CD4-positive, alpha-beta T cell treated with Interleukin-15 for 1 hour (primary cell): ENCODE measurements around the gene HIVEP2.

Experiments
- DNase-seq: peaks from one replicate; pipeline ENCODE4 v3.0.0-alpha.2; 2020

The HIVEP2 gene

DNA sequence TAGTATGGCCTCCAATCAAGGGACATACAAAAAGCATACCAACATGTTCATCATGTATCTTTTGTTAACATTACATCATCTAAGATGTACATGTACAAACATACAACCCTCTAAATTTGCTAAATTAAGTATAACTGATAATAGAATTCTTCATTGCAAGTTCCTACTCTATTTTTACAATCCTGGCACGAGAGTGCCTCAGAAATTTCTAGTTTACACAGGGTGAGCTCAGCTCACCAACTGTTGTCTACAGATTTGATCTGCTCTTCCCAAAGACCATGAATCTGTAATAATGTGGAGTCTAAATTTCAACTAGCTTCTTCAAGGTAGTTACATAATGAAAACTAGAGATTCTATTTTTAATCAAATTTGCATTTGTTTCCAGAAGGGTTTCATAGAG, 179.7 kb downstream of the HIVEP2 start:
- no peak for DNase-seq

DNA sequence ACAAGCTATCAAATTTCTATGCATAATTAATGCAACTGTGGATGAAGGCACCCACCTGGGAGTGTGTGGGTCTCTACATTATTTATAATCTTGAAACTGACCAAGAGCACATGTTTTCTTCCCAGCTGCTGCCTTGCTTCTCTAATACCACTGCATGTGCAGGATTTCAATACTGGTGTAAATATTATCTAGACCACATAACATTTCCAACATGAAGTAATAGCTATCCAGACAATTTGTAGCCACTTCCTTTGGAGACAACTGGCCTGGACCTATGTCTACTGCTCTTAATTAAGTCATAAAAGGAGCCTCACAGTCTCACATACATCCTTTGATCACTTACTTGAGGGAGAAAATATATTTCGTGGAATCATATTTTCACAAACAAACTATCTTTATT, 180.7 kb downstream of the HIVEP2 start:
- DNase-seq, result no peak

DNA sequence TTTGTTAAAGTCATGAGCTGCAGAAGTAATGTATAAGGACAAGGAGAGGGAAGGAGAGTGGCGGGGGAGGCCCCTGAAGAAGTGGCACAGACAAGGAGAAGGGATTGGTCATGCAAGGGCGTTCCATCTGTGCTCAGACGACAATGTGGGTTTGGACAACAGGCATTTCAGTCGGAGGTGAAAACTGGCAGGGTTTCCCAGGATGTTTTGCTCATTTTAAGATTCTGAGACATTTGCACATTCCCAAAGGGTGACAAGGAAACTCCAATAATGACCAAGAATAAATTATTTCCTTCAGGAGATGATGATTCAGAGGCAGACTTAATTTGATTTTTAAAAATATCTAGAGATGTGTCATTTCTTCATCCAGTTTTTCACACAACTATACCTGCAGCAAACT, 181.8 kb downstream of the HIVEP2 start:
- DNase-seq, result no peak

DNA sequence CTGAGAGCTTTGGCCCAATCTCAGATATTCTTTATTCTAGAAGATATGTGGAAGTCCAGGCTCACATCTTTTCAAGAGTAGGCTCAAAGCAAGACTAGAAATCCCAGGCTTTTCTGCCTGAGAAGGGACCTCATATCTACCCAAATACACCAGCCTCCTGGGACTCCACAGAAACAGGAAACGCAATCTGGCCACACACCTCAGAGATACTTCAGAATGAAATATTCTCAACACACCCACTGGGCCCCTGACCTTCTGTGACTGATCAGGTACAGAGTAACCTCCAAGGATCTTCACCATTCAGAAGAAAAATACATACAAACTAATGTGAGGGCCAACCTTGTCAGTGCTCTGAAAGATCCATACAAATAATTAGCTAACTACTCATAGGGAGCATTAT, 183.2 kb downstream of the HIVEP2 start:
- no peak for DNase-seq

DNA sequence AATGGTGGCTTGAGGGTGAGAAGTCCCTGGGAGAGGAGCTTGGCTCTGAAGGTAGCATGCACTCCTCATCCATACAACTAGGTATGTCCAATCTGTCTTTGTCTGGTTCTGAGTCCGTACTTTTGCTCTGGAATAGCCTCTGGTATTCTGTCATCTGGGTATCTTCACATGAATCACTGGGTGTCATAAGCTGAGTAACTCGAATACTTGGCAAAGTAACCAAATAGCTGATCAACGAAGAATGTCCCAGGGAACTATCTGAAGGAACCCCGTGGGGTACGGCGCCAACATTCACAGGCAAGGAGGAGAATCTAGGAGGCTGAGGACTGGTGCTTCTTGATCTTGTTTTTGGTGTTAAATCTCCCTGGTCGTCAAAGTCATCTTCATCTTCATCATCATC, 184.8 kb downstream of the HIVEP2 start:
- DNase-seq, result no peak

DNA sequence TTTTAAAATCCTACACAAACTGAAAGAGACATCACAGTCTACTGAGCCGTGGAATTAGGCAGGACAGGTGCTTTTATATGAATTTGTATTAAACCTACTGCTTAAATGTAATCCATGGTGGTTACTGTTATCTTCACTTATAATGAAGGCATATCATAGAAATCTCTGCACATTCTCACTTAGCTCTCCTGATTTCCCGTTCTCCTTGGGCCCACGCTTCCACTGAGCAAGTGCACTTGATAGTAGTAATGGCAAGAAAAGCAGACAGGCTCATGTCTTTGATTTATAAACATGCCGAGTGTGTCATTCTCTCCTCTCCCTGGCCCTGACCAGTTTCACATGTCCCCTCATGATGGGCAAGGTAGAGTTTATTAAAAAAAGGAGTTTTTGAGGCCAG, 186.3 kb downstream of the HIVEP2 start:
- DNase-seq, result no peak

DNA sequence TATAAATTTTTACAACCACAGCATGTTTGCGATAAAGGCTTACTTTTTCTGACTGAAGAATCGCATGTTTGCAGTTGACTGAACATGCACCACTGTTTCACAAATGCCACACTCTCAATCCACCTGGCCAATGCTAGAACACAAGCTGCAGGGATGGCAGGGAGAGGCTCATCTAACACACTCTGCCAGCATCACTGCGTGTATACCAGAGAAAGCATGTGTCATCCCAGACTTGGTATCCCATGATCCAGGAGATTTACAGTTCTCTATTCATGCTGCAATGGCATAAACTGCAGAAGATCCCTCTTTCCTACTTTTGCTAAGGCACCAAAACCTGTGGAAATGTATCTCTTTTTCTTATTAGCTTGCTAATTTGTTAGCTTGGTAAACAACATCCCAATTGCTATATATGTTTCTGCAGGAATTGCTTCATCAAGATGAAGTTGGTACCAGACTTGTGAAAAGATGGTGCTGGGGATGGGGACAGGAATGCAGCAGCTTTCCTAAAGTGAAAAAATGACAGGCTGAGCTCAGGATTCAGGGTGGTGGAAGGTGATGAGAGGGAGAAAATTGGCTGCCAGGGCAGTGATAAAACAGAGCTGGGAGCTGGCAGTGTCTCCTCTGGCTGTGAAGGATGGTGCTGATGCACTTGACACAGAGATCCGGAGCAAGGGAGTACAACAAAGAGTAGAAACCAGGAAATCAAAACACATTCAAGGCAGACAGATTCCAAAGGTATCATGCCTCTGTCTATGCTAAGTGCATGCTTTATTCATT, 186.9 kb downstream of the HIVEP2 start:
- DNase-seq, result no peak

DNA sequence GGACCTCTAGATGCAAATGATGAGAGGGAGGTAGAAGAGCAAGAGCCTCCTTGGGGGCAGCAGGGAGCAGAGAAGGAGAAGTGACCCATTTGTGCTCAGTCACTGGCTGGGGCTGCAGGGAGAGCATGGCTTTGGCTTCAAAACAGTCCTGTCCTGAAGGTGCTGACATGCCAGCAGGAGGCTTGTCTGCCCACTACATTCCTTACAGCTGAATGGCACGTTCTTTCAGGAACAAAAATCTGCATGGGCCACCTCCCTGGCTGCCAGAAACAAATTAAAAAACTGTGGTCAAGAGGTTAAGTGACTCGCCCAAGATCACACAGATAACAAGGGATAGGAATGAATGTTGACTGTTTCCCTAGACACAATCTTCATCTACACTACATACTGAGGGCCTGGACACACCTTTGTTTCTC, 188.8 kb downstream of the HIVEP2 start:
- DNase-seq, result no peak

DNA sequence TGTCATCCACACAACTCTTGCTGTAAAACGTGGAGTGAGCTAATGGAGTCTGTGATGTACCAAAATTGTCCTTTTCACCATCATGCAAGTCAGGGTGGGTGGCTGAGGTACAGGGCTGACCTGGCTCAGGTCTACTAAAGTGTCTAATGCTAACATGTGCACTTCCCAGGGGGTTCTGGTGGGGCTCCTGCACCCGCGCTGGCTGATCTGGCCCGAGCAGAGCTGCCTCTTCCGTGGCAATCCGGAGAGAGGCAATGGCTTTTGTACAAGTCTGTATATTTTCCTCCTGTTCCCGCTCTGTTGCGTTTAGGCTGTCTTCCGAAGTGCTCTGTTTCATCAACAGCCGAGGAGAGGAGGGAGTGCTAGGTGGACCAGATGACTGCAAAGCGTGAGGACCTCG, 191.8 kb downstream of the HIVEP2 start:
- no peak for DNase-seq

DNA sequence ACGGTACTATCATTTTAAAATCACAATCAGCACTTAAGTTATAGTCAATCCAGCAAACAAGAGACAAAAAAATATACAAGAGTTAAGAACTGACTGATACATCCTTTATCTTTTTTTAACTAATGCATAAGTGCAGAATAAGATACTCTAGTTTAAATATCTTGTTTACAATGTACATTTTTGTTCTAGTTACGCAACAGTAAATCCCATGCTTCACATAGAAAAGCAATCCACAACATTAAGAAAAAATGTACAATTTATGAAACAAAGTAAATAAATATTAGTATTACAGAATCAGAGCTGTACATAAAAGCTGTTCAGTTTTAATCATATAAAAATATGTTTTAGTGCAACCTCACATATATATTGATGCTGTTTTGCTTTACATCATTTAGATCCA, 192.6 kb downstream of the HIVEP2 start:
- DNase-seq, result no peak

DNA sequence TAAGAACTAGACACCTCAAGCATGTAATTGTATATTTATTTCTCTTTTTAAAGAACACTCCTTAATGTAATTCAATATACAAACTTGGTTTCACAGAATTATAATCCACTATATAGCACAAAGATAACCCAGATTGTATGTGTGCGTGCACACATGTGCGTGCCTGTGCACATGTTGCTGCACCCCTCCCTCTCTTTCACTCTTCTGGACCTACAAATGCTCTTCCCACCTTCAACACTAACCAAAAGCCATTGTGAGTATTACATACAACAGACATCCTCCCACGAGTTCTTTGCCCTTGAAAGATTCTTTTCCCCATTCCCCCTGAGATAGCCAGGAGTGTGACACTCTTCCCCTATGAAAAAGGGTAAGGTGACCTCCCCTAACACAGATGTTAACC, 193.5 kb downstream of the HIVEP2 start:
- no peak for DNase-seq

DNA sequence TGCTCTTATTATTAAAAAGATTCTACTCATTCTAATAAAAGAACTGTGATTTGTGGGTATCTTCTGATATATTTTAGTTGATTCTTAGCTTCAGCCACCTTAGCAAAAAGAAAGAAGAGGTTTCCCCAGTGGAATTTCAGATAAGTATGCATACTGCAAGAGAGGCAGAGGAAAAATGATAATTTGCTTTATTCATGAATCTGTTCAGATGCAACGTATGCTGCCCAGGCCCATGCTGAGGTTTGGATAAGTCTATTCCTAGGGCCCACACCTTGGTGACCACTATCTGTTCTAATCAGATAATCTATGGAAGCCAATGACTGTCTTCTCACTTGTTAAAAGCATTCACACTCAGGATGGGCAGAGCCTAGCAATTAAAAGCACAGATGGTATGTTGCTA, 194.0 kb downstream of the HIVEP2 start:
- DNase-seq, result no peak

DNA sequence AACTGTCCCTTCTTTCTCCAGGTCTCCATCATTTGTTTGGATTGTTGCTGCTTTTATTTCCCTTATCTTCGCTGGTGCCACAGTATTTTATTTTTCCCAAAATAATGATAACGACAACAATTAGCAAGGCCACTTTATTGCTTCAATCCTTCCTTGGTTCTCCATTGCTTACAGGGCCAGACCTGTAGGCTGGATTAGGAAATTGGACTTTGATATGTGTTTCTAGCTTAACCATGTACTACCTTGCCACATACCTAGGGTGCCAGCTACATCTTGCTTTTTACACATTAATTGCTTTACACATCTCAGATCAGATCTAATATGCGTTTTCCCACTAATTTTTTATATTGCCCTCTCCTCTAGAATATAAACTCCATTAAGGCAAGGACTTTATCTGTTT, 195.4 kb downstream of the HIVEP2 start:
- DNase-seq, result no peak

DNA sequence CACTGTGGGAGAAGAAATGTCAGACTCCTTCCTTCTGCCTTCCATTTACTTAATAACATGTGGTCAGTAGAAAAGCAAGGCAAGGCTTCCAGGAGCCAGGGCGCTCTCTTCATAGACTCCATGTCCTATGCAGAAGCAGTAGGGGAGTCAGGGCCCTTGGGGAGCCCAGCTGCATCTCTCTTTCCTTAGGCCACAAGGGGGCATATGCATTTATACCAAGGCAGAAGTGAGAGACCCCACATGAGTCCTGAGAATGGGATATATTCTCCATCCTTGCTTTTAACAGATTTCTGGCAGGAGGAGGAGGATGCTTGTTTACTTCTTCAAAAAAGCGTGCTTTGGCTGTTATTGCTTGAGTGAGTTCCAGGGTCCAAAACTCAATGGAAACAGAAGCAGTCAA, 198.5 kb downstream of the HIVEP2 start:
- peak; percentile 47 for DNase-seq

DNA sequence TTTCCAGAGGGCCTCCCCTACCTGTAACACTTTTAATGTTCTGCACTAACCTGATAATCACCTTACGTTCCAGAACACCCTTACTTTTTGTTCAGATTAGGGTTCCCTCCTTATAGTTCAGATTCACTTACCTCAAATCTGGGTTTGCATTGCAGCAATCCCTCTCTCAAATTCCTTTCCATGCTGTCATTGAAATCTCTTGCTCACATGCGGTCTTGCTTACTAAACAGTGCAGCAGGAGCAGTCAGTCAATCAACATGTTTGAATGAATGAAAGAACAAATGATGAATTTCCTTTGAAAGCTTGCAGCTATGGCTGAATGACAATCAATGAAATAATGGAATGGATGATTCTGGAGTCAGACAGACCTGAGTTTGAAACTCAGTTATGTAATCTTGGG, 200.1 kb downstream of the HIVEP2 start:
- no peak for DNase-seq

DNA sequence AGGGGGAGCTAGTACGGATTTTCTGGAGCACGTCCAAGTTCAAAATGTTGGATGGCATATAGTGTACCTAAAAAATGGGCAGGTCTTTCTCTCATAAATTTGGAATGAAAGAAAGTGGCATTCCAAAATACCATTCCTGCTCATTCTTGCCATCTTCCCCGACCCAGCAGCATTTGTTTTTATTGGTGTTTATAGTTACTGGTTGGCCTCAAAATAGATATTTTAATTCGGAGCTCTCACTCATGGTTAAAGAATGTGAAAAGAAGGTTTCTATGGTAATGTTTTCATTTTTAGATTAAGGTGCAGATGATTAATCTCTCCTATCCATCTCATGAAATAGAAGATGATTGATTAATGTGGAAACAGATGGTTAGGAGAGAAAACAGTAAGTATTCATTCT, 204.5 kb downstream of the HIVEP2 start:
- no peak for DNase-seq

DNA sequence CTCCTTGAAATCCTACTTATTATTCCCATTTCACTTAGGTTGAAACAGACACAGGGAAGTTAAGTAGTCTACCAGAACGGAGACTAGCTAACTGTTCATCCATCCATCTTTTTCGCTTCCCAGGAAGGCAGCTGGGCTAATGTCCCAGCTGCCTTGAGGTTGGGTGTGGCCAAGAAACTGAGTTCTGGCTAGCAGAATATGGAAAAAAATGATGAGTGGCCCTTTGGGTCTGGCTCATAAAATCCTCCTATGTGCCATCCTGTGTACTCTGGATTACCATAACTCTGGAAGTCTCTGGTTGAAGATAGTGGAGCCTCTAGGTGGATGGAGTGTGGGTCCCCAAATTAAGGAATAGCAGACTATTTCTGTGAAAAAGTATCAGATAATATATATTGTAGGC, 206.2 kb downstream of the HIVEP2 start:
- no peak for DNase-seq

DNA sequence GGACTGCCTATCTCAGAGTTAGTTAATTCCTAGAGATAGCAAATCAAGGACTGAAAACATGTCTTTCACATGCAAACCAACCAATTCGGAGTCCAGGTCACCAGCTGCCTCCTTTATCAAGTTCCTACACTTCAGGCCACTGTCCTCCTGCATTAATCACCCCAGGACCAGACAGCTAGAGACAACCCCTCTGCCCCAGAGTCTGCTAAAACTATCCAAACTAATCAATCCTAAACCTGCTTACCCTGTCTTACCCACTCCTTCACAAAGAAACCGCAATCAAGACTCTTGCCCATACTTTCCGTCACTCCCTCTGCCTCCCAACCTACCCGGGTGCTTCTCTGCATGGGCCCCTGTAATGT, 207.0 kb downstream of the HIVEP2 start:
- no peak for DNase-seq

DNA sequence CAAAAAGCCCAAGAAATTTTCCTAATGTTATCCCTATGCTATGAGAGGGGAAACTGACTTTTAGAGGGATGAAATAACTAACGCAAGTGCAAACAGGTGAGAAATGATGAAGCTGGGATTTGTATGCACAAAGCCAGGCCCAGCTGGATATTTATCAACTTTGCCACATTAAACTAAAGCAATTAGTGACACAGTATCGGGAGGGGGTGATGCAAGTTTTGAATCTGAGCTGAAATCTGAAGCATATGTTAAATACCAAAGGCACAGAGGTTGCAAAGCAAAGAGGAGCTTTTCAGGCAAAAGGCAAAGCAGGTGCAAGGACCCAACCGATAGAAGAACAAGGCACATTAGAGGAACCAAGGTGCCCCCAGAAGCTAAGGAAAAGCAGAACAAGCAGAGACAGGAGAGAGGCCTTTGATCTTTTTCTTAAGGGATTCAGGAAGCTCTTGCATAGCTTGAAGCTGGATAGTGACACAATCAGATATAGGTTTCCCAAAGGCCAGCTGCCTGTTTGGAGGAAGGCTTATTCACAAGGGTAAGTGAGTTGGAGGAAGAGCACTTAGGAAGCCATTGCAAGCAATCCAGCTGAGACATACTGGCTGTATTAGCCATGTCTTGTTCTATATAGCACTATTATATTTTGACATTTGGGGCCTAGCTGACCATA, 207.5 kb downstream of the HIVEP2 start:
- DNase-seq, result no peak

DNA sequence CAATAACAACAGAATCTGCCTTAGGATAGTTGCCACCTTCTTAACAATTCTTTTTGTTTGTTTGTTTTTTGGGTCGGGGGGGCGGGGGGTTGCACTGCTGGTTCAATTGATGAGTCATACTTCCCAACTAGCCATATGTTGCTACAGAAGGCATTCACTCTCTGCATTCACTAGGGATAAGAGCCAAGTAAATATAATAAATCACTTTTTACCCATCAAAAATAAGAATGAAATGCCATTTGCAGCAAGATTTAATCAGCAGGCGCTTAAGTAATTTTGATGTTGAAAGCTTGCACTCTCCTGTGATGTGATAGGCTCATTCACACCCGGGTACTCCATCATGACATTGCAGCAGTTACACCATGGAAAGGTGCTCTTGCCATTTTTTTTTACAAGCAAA, 209.8 kb downstream of the HIVEP2 start:
- DNase-seq, result no peak

DNA sequence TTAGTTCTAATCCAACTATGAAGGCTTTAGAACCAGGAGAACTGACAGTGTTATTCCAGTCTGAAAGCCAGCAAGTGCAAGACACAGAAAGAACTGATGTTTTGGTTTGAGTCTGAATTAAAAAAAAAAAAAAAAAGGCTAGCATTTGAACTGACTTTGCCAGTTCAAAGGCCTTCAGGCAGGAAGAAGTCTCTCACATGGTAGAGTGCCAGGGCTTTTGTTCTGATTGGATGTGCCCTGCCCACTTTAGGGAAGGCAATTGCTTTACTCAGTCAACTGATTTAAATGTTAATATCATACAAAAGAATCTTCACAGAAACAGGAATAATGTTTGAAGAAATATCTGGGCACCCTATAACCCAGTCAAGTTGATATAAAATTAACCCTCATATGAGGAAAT, 212.2 kb downstream of the HIVEP2 start:
- no peak for DNase-seq

DNA sequence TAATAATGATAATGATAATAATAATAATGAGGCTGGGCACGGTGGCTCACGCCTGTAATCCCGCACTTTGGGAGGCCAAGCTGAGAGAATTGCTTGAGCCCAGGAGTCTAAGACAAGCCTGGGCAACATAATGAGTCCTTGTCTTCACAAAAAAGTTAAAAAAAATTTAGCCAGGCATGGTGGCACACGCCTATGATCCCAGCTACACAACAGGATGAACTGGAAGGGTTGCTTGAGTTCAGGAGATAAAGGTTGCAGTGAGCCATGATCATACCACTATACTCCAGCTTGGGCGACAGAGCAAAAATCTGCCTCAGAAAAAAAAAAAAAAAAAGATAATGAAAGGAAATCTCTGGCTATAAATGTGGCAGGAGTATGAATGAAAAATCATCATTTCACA, 213.4 kb downstream of the HIVEP2 start:
- DNase-seq, result no peak

DNA sequence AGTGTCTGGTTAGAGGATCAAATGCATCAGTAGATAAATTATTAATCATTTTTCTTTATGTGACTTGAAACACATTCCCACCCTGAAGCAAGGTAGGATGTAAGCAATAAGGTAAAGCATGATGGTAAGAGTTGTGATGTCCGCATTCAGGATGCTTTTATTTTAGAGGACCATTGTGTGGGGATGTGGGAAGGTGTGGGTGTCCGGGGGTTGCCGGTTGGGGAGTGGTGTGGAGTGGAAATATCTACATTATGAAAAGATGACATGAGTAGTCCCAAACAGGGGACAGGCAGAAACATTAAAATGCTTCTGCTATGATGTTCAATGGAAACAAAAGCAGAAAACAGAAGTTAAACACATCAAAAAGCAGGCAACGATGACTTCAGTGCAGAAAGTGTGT, 215.4 kb downstream of the HIVEP2 start:
- no peak for DNase-seq

DNA sequence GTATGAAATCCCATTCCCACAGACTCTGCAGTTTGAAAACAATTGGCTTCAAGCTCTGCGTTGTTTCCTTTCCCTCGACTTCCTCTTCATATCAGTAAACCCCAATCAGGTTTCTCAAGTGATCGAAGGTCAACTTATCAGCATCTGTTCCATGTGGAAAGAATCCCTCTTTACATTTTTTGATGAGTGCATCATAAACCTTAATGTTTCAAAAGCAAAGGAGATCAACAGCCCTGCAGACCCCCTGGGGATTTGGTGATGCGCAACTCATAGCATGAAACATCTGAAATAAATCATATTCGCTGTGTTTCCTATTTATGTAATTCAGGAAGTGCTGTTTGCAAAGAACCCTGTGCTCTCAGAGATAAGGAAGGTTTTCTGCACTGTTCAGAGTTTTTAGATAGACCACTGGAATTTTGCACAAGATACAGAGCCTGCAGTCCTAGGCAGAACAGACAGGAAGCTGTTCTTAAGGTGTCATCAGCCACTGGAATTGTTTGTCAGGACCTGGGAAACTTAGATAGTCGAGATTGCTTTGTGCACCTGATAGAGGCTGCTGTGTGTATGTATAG, 216.0 kb downstream of the HIVEP2 start:
- DNase-seq, result no peak

DNA sequence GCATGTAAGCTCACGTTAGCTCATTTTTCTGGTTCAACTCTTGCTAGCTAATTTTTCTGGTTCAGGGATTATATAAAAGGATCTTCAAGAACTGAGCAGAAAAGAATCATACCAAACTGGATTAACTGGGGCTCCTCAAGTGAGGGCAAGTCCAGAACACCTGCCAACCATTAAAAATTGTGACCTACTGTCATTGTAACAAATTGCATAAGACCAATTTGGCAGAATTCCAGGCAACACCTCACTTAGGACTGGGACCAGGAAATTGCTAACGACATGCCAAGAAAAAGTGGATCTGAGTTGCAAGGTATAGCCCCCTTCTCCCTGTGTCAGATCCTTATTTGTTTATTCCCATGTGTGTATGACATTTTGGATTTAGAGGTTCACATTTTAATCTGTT, 216.6 kb downstream of the HIVEP2 start:
- DNase-seq, result no peak
